NCI-H510A (cell line): Measurements from ENCODE around the gene SDC3.

Source experiments
- DNase-seq: peaks from one replicate; lab custom pipeline; 2025; lab: John Stamatoyannopoulos, UW

Gene SDC3

GRCh38 chr1:30848130-30848529, 60.4 kb downstream of the SDC3 start:
- no peak for DNase-seq

DNA sequence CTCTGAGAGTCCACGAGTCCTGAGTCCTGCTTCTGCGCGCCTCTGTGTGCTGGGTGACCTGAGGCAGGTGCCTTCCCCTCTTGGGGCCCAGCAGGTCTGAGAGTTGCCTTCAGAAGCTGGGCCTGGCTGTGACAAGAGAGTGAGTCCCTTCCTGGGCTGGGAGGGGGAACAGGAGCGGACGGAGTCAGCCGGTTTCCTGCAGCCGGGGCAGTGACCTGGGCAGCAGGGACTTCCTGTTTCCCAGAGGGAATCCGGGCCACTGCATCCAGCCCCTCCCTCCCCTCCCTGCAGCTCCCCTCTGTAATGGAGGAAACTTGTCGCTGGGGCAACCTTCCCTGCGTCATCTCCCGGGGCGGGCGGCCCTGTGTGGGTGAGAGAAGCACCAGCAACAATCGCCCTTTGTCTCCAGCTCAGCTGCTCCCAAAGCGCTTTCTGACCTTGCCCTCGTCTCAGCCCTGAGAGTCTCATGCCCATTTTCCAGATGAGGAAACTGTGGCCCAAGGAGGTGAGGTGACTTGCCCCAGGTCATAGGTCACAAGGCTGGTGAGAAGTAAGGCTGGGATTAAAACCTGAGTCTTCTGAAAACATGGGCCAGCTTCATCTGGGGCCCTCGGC, 61.1 kb downstream of the SDC3 start:
- DNase-seq: no peak

- no peak for DNase-seq
Observed at GRCh38 chr1:30846587-30846986, 62.0 kb downstream of the SDC3 start.

DNA sequence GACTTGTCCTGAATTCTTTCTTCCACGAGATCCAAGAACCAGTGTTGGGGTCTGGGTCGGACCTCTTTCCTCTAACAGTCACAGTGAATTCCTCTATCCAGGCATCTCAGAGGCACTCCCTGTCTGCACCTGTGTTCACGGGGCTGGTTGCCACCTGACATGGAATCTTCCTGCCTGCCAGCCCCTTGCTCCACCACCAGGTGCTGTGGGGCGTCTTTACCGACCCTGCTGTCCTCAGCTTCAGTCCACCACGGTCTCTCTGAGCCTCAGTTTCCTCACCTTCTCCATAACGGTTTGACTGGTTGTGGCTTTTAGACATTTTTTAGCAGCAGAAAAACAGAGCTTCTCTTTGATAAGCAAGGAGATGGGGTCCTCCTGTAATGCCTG, 62.7 kb downstream of the SDC3 start:
- DNase-seq: no peak

DNA sequence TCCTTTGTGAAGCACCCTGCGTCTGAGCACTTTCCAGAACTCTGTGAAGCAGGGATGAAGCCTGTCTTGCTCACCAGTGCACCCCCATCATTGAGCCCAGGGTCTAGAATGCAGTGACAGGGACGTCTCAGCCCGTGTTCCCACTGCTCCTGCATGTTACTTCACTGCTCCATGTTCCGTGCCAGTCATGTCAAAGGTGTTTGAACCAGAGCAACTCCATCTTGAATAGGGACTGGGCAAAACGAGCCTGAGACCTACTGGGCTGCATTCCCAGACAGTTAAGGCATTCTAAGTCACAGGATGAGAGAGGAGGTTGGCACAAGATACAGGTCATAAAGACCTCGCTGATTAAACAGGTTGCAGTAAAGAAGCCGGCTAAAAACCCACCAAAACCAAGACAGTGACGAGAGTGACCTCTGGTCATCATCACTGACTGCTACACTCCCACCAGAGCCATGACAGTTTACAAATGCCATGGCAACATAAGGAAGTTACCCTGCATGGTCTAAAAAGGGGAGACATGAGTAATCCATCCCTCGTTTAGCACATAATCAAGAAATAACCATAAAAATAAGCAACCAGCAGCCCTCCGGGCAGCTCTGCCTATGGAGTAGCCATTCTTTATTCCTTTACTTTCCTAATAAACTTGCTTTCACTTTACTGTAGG, 63.2 kb downstream of the SDC3 start:
- DNase-seq: no peak

DNA sequence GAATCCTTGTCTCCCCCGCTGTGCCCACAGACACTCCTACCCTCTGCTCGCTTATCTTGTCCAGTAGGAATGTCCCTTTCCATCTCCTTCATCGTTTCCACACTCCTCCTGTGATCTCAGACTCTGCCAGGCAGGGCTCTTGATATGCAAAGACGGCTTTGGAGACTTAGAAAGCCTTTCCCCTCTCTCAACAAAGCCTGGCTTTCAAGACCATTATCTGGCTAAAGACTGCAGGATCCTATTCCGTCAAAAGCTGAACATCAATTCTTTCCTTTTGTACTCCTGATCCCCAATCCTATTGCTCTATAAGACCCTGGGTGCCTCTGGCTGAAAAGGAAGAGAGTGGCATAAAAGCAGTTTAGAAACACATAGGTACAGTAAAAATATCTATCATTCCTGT, 63.9 kb downstream of the SDC3 start:
- no peak for DNase-seq

DNA sequence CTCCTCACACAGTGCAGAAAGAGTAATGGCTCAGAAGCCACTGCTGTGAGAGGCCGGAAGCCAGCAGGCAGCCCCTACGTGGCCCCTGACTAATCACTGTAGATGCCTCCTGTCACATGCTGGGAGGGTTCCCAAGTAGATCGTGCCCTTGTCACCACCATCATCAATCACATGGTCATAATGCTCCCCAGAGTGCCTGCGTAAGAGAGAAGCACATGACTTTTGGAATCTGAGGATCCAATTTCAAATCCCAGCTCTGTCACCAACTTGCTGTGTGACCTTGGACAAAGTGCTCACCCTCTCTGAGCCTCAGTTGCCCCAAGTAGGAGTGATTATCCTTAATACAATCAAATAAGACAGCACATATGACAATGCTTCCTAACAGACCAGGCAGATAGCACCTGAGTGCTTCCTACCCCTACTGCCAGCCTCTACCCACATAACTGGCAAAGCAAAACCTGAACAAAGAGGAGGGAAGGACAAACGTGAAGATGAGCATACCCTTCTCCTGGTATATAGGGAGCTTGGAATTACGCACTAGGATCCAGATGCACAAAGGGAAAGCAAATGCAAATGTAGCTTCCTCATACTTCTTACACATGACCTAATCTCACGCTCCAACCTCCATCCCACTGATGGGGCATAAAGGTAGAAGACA, 65.7 kb downstream of the SDC3 start:
- DNase-seq: no peak

DNA sequence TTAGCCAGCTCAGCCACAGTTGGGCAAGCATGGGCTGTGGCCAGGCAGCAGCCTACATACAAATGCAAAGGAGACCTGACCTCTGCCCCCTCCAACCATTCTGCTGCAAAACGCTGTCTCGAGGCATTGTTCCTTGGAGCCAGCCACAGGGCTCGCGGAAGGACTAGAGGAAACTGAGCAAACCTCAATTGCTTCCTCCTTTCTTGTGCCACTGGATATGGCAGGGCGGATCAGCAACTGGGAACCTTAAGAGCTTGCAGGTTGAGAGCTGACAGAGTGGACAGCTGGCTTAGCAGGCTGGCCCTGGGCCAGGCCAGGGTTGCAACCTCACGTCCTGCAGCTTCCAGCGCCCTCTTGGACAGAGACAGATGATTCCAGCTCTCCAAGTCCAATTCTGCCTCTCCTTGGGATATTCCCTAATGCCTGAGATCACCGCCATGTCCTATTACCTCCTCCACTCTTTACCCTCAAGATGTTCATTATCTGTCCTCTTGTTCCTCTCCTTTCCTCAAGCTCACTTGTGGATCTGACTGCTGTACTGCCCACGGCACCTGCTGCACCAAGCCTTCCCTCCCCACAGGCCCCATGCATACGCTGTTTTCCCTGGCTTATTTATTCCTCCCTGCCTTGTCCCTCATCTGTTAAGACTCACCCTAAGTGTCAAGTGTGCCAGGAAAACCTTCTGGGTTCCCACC, 67.5 kb downstream of the SDC3 start:
- DNase-seq: no peak

DNA sequence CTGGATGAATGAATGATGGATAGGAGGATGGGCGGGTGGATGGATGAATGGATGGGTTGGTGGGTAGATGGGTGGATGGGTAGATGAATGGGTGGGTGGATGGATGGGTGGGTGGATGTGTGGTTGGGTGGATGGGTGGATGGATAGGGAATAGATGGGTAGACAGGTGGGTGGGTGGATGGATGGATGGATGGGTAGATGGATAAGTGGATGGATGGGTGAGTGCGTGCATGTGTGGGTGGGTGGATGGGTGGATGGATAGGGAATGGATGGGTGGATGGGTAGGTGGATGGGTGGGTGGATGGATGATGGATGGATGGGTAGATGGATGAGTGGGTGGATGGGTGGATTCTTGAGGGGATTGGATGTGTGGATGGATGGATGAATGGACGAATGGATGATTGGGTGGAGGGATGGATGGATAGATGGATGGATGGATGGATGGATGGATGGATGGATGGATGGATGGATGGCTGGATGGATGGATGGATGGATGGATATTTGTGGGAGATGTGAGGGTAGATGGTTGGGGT, 68.7 kb downstream of the SDC3 start:
- no peak for DNase-seq

DNA sequence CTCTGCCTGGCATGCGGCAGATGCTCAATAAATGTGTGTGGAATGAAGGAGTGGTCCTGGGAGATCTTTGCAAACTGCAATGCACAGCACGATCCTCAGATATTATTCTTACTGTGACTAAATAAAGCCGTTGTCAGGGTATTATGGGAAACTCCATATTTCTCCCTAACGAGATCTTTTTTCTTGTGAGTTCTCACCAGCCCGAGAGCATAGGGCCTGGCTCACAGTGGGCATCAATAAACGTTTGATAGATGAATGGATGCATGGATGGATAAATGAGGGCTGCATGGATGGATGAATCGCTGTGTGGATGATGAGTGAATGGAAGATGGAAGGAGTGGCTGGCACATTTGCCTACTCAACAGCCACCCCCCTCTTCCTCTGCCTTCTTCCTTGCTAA, 69.6 kb downstream of the SDC3 start:
- DNase-seq: no peak

- no peak for DNase-seq
Observed at GRCh38 chr1:30837653-30838052, 70.9 kb downstream of the SDC3 start.

DNA sequence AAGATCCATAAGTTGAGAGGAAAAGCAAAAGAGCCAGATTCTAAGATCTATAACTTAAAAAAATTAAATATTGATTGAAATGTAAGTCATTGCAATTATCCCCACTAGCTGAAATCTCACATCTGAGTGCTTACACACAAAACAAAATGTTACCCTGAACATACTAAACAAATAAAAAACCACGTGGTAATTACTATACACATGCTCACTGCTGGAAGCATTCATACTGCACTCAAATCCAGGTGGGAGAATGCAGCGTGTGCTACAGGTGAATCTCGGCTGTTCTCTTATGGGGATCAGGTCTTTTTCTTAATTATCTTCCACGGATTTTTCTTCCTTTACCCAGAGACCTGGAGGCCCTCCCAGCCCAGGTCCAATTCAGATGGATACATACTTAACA, 74.3 kb downstream of the SDC3 start:
- no peak for DNase-seq

DNA sequence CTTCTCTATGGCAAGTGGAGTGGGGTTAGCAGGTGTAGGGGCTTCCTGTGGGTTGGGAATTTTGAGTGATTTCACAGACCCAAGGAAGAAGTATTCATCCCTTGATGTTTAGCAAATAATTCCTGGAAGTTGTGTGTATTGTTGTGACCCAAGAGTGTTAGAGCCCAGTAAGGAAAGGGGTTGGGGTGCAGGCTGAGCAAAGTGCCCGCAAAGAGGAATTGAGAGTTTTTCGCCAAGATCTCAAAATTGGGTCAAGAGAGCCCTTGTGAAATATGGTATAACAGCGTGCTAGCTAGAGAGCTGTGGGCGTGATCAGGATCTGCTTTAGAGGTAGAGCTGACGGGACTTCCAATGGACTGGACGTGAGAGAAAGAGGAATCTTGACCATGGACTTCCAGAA, 78.0 kb downstream of the SDC3 start:
- DNase-seq: no peak

DNA sequence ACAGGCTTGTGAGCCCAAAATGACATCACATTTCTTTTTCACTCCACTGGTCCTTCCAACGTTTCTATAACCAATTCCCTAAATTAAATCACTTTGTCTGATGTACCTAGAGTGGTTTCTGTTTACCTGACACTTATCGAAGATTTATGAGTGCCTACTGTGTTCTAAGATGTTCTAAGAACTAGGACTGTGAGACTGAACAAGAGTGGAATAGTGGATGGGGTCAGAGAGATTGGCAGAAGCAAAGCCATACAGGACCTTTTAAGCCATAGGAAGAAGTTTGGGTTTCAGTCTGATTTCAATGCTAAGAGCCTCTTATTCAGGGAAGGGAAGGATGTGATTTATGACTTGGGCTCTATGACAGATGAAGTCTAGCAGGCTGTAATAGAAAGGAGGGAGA, 78.7 kb downstream of the SDC3 start:
- DNase-seq: no peak

- DNase-seq: no peak
Observed at GRCh38 chr1:30824736-30825429, 83.7 kb downstream of the SDC3 start.

GRCh38 chr1:30823969-30824735, 84.4 kb downstream of the SDC3 start:
- DNase-seq: peak; percentile 79

- no peak for DNase-seq
Observed at GRCh38 chr1:30823627-30823968, 85.0 kb downstream of the SDC3 start.

GRCh38 chr1:30822966-30823581, 85.5 kb downstream of the SDC3 start:
- DNase-seq: no peak

- DNase-seq: no peak
Observed at GRCh38 chr1:30822006-30822405, 86.6 kb downstream of the SDC3 start.

- no peak for DNase-seq
Observed at GRCh38 chr1:30820299-30820698, 88.3 kb downstream of the SDC3 start.
